Measurements from ENCODE around the gene SLC7A6.

SLC7A6 gene

DNA sequence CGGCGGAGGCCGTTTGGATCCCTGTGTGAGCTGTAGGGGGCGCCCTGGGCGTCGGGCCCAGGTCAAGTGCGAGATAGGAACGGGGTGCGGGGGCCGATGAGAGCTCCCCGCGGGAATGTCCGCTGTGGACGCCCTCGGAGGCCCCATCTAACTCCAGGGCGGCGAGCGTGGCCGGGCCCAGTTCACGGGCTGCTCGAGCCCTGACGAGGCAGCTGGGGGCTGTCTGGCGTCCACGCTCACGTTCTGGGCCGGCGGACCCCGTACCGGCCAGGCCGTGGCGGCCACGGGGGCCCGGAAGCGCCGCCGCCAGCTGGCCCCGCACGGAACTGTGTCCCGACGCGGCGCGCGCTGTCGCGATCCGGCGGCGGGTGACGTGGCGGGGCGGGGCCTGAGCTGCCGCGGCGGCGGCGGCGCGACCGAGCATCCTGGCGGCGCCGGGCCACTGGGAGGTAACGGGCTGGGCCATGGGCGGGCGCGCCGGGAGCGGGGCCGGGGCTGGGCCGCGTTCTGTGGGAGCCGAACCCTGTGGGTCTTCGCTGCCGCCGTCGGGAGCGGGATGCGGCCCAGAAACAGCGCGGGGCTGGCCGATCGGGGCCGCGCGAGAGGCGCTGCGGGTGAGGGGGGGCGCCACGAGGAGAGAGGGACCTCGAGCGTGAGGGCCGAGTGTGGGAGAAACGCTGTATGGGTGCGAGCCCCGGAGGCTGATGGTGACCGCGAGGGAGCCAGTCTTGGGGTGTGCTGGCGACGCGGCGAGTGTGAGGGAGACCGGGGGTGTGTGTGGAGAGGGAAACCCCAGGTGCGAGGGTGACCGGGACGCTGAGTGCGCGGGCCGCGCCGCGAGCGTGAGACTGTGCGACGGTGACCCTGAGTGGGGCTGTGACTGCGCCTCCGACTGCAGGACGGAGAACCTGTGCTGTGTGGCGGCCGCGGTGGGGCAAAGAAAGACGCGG lies at the start of gene SLC7A6:
Gene SLC7A6 (plus strand): TSS at position 399 of the 950 bp plus-strand sequence. CDS start 10,201 bp downstream, outside the sequence.
- DNase-seq (ENCODE audit: low read depth in 2 of 2), result peak; percentile 61

DNA sequence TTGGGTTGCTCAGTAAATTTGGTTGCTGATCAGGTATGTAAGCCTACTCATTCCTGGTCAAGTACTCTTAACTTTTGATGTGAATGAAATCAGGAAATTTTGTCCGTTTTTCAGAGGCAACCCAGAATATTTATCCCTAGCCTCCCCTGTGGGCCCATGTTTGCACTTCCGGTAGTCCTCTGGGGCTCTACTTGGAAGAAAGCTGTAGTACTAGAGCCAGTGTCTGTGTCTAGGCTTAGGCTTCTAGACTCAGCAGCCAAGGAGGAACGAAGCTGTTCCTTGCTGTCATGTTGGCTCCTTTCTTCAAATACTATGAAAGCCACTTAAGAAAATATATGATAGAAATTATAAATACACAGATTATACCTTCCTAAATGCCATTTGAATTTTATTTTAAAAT lies 49.6 kb upstream of the SLC7A6 start:
- no peak for DNase-seq (ENCODE audit: low read depth in 2 of 2)

DNA sequence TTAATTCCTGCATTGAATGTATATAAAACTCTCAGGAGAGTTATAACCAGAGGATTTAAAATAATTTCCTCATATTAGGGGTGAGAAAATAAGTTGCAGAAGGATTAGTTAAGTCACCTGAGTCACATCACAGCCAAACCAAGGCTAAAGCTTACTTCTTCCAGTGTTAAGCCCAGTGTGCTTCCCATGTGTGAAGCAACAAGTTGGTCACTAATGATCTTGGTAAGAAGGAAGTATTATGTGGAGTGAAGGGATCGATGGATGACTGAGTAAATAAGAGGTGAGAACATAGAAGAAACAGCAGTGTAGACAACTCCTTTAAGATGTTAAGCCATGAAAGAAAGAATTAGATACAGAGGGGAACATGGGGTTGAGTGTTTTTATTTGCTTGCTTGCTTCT lies 49.0 kb upstream of the SLC7A6 start:
- no peak for DNase-seq (ENCODE audit: low read depth in 2 of 2)

- no peak for DNase-seq (ENCODE audit: low read depth in 2 of 2)
Observed at GRCh38 chr16:68216240-68216639, 48.1 kb upstream of the SLC7A6 start.

DNA sequence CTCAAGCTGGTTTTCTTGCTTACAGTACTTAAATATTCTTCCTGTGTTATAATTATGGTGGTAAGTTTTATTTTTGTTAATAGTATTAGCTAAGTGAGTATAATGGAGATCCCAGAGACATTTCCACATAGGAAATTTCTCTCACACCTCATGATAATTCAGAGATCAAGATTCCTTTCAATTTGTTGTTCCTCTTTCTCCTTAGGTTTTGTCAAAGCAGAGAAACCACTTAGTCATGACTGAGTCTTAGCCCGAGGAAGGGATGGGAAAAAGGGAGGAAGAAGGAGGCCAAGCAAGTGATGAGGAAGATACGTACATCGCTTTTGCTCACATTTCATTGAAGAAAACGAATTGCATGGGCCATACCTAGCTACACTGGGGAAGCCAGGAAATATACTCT lies 46.8 kb upstream of the SLC7A6 start:
- no peak for DNase-seq (ENCODE audit: low read depth in 2 of 2)

- no peak for DNase-seq (ENCODE audit: low read depth in 2 of 2)
Observed at GRCh38 chr16:68219725-68220351, 44.5 kb upstream of the SLC7A6 start.

- no peak for DNase-seq (ENCODE audit: low read depth in 2 of 2)
Observed at GRCh38 chr16:68223072-68223471, 41.3 kb upstream of the SLC7A6 start.

DNA sequence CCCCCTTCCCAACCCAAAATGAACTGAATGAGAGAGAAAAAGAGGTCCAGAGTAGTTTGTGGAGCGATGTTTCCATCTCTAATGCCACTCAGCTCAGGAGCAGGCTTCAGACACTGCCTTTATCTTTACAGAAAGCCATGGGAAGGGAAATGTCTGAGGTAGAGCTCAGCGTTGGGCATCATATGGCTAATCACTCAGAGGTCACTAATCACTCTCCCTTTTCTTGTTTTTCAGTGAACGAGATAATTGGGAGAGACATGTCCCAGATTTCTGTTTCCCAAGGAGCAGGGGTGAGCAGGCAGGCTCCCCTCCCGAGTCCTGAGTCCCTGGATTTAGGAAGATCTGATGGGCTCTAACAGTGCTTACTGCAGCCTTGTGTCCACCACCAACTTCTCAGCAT lies 38.2 kb upstream of the SLC7A6 start:
- DNase-seq (ENCODE audit: low read depth in 2 of 2), result no peak

DNA sequence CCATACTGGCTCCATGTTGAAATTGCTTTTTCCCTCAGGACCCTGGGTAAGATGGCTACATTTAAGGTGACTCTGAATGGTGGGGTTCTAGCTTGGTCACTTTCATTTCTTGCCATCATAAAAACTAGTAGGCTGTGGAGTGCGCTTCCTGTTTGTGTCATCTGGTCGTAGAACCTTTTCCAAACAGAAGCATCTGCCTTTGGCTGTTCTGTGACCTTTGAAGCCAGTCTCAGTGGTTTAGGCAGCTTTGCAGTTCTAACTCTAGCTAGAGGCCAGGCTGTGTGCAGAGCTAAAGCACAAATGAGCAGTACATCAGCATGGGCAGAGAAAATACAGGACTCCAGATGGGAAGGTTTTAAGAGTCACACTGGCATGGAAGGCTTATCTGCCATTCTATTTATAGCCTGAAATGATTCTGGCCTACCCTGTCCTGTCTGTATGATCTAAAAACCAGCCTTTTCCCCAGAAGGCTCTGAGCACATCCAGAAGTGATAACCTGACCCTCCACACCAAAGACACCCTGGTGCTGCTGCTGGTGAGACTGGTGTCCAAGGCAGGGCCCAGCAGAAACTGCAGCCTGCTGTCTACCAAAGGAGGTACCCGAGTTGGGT lies 37.0 kb upstream of the SLC7A6 start:
- DNase-seq (ENCODE audit: low read depth in 2 of 2), result no peak

GRCh38 chr16:68227850-68228553 lies 36.3 kb upstream of the SLC7A6 start:
- DNase-seq (ENCODE audit: low read depth in 2 of 2), result no peak

DNA sequence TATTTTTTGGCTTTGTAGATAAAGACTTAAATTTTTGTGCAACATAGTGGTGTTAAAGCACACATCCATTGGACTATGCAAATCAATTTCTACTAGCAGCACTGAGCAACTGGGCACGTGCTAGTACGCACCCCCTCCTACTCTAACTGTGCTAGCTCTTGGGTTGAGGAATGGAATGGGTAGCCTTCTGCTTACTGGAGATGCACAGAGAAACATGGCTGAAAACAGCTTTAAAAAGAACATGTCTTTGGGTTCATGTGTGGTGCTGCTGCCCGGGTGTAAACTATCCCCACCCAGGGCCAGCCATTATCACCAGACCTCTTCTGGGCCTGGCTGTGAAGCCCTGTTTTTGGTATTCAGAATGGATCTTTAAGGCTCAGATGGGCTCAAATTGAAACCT lies 35.7 kb upstream of the SLC7A6 start:
- no peak for DNase-seq (ENCODE audit: low read depth in 2 of 2)

- DNase-seq (ENCODE audit: low read depth in 2 of 2), result no peak
Observed at GRCh38 chr16:68229431-68230175, 34.7 kb upstream of the SLC7A6 start.

DNA sequence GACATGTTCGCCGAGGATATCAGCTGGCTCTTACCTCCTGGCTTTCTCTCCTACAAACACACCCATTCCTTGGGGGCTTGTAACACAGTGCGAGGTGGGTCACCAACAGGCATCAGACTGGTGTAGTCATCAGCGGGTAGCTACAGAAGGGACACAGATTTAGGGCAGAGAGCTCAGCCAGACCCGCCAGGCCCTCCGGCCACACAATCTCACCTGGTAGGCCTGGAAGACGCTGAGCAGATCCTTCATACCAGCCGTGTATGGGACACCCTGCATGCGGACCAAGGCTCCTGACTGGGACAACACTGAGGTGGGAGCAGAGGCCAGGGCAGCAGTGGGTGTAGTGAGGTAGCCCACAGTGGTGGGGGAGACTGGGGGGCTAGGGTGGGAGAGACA lies 34.2 kb upstream of the SLC7A6 start:
- no peak for DNase-seq (ENCODE audit: low read depth in 2 of 2)

- no peak for DNase-seq (ENCODE audit: low read depth in 2 of 2)
Observed at GRCh38 chr16:68230956-68231355, 33.4 kb upstream of the SLC7A6 start.

DNA sequence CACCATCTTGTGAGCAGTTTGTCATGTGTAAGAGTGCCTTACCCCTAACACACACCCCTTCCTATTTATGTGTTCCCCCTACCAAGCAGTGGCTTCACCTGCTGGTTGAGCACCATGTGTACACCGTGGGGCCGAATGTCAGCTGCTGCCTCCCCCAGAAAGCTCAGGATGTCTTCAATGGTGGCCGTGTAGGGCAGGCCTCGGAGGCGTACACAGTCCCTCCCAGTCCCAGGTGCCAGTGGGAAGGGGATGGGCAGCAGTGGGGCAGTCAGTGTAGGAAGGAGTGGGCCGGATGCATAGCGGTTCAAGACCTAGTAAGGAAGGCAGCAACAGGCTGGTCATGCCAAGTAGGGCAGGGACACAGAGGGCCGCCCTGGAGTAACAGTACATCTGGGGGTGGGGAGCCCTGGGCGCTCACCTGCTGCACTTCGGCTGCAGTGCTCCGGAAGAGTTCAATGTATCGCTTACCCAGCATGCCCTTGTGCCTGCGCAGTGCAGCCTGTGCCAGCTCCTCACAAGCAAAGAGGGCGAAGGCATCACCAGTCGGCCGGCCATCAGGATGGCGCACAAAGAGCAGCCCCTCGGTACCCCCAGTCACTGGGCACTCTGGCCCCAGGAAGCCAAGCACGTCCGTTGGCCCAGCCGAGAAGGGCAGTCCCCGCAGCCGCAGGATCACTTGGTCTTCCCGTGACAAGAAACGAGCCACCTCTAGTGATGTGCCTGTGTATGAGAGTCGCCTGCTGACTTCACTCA lies 32.8 kb upstream of the SLC7A6 start:
- no peak for DNase-seq (ENCODE audit: low read depth in 2 of 2)

GRCh38 chr16:68232335-68232734 lies 32.0 kb upstream of the SLC7A6 start:
- DNase-seq (ENCODE audit: low read depth in 2 of 2), result no peak

DNA sequence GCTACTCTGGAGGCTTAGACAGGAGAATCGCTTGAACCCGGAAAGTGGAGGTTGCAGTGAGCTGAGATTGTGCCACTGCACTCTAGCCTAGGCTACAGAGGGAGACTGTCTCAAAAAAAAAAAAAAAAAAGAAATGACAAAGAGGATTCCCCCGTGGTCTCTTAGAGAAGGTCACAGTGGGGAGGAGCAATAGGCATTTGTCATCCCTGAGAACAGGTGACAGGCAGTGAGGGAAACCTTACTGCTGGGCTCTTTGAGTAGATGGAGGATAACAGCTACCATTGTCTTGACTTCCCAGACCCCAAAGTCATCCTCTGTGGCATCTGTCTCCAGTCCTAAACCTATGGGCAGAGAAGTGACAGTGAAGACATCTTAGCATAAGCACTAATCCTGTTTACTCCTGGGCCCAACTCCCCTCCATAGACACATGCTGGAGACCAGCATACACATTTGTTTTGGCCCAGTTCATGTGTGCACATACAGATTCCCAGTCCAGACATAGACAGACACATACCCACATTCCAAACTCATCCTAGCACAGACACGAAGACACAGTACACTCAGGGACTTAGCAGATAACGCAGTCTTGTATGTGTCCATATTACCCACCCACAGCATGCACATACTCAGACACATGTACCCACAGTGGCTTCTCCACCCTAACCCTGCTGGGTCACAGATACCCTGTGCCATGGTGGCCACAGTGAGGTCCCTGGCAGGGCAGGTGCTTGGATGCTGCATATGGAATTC lies 31.1 kb upstream of the SLC7A6 start:
- DNase-seq (ENCODE audit: low read depth in 2 of 2), result no peak

DNA sequence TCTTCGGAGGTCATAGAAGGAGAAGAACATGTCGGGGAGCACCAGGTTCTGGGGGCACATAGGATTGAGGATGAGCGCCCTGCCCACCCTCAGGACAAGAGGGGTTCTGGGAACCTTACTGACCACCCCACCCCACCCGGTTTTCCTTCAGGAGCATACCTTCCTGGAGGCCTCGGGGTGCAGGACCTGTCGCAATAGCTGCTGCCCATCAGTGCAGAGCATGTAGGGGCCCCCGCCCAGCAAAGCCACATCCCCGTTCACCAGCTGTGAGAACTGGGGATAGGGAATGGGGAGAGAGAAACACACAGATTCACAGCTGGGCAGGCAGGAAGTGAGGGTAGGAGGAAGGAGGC lies 30.5 kb upstream of the SLC7A6 start:
- no peak for DNase-seq (ENCODE audit: low read depth in 2 of 2)

- no peak for DNase-seq (ENCODE audit: low read depth in 2 of 2)
Observed at GRCh38 chr16:68234188-68235107, 29.9 kb upstream of the SLC7A6 start.

Data from stimulated activated CD8-positive, alpha-beta memory T cell treated with anti-CD3 and anti-CD28 coated beads, Interleukin-7, amount 100 ng/mL, for 1 hour (primary cell).